Measurements from ENCODE around the gene UACA.

UACA gene

DNA sequence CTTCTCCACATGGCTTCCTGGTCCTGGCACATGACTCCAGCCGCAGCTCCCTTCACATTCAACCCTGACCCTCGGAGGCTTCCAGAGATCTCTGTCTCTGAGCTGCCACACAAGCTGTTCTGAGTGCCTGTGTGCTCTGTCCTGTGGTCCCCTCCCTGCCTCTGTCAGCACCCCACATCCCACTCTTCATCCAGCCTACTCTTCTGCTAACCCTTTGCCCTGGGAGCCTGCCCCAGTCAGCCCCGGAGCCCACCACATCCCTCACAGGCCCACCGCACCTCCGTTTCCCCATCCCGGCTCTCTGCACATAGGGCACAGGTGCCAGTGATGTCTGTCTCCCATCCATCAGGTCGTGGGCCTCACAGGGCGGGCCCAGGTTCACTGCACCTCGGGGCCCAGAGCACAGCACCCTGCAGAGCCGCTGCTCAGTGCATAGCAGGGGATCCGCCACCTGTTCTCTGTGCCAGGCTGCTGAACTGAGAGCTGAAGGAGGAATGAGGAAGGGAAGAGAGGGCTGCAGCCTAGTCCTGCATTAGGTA is 133.6 kb downstream of the UACA start:
- Histone ChIP-seq H3K4me1 (no peaks in the 10 kb centered on the region), H3K4me3 (no peak overlapping the region), H3K9me3 (no peaks in the 10 kb centered on the region), H3K36me3 (peaks cover 0 to 5% (median 0%) of the 10 kb centered on the region in 3 donors), H3K27ac (no peak overlapping the region), H3K27me3 (no peaks in the 10 kb centered on the region)
- intact Hi-C loops (cut with DNase I; ENCODE audit: low total_unique reads), result no loop called here
- DNase-seq, result no peak
- TF ChIP-seq, protein P1, sequence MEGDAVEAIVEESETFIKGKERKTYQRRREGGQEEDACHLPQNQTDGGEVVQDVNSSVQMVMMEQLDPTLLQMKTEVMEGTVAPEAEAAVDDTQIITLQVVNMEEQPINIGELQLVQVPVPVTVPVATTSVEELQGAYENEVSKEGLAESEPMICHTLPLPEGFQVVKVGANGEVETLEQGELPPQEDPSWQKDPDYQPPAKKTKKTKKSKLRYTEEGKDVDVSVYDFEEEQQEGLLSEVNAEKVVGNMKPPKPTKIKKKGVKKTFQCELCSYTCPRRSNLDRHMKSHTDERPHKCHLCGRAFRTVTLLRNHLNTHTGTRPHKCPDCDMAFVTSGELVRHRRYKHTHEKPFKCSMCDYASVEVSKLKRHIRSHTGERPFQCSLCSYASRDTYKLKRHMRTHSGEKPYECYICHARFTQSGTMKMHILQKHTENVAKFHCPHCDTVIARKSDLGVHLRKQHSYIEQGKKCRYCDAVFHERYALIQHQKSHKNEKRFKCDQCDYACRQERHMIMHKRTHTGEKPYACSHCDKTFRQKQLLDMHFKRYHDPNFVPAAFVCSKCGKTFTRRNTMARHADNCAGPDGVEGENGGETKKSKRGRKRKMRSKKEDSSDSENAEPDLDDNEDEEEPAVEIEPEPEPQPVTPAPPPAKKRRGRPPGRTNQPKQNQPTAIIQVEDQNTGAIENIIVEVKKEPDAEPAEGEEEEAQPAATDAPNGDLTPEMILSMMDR (IDR thresholded peaks at IDR 0.05), result no peak

DNA sequence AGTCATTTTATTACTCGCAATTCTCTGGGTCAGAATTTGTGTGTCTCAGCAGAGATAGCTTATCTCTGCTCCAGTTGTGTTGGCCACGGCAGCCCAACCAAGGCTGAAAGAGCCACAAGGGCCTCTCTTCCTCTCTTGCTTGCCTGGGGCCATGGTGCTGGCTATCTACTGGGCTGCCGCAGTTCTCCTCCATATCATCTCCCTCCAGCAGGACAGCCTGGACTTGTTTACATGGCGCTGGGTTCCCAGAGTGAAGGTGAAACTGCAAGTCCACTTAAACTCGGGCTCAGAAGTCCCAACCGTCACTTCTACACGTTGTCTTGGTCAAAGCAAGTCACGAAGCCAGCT is 134.8 kb downstream of the UACA start:
- DNase-seq, result no peak
- Histone ChIP-seq H3K4me1 (no peaks in the 10 kb centered on the region), H3K4me3 (no peak overlapping the region), H3K27ac (no peak overlapping the region), H3K27me3 (no peaks in the 10 kb centered on the region), H3K36me3 (peaks cover 0 to 5% (median 0%) of the 10 kb centered on the region in 3 donors), H3K9me3 (peaks cover 0 to 2% (median 0%) of the 10 kb centered on the region in 3 donors)
- TF ChIP-seq, protein P1 (IDR thresholded peaks at IDR 0.05), result no peak
- intact Hi-C loops (cut with DNase I; ENCODE audit: low total_unique reads), result no loop called here

DNA sequence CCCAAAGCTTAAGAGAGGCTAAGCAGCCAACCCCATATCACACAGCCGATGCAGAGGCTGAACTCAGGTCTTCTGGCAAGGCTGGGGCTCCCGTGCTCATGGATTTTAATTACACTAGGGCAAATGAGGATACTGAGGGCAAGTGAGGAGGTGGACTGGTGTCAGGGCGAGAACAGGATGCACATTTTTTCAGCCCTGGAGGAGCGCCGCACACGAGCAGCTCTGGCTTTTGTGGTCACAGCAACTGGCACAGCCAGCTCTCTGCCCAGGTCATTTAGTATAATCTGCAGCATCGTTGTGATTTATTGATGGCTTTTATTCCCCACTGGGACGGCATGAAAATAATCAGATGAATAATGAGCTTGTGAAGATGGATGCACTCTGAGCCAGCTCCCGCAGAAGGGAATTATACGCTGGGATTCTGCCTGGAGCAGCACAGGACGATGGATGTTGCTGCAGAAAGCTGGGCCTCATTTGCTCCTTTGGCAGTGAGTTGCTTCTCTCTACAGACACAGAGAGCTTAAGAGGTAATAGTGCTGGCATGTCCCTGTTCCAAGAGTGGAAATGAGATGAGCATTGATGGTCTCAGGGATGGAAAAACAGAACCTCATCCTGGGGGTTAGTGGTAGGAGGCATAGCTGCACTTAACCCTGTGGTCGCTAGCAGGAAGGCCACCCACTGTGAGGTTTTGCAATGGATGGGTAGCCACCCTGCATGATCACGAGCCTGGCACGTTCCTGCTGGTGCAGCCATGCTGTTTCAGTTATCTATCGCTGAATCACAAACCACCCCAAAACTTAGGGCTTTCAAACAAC is 135.4 kb downstream of the UACA start:
- peaks cover 0 to 8% (median 0%) of the 10 kb centered on the region in 3 donors for H3K9me3 ChIP-seq
- TF ChIP-seq, protein P1 (IDR thresholded peaks at IDR 0.05), result no peak
- H3K36me3 ChIP-seq, result peaks cover 0 to 5% (median 0%) of the 10 kb centered on the region in 3 donors
- H3K4me3 ChIP-seq, result no peak overlapping the region
- H3K27me3 ChIP-seq, result no peaks in the 10 kb centered on the region
- no peak for DNase-seq
- intact Hi-C loops (cut with DNase I; ENCODE audit: low total_unique reads), result no loop called here
- H3K4me1 ChIP-seq, result no peaks in the 10 kb centered on the region
- H3K27ac ChIP-seq, result no peak overlapping the region

GRCh38 chr15:70627322-70627721 is 136.0 kb downstream of the UACA start:
- Histone ChIP-seq H3K36me3 (peaks cover 0 to 5% (median 0%) of the 10 kb centered on the region in 3 donors), H3K9me3 (peaks cover 0 to 14% (median 5%) of the 10 kb centered on the region in 3 donors), H3K27me3 (no peaks in the 10 kb centered on the region), H3K4me1 (no peaks in the 10 kb centered on the region), H3K4me3 (no peak overlapping the region), H3K27ac (no peak overlapping the region)
- intact Hi-C loops (cut with DNase I; ENCODE audit: low total_unique reads), result no loop called here
- TF ChIP-seq, protein P1 (IDR thresholded peaks at IDR 0.05), result no peak
- no peak for DNase-seq

DNA sequence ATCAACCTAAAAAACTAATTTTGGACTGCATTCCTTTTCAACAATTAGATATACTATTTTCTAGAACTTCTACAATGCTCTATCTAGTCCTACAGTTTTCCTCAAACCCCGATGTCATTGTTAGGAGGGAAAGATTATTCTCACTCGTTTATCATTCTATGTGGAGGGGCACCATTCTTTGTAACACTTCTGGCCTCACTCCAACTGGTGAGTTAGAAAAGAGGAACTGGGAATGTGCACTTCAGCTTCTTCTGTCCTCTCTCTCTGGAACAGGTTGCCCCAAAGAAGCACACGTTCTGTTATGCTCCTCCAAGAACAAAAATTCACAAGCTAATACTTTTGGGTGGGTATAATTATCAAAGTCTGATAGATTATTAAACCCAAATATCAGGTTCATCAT is 137.9 kb downstream of the UACA start:
- Histone ChIP-seq H3K4me1 (no peaks in the 10 kb centered on the region), H3K4me3 (no peak overlapping the region), H3K27ac (no peak overlapping the region), H3K36me3 (no peaks in the 10 kb centered on the region), H3K9me3 (peaks cover 0 to 18% (median 5%) of the 10 kb centered on the region in 3 donors), H3K27me3 (no peaks in the 10 kb centered on the region)
- intact Hi-C loops (cut with DNase I; ENCODE audit: low total_unique reads), result no loop called here
- DNase-seq, result no peak
- TF ChIP-seq, protein P1 (IDR thresholded peaks at IDR 0.05), result no peak
